Activated B cell treated with CpG ODN at 0.5 μM for 24 hours (primary cell): ENCODE results near the gene LARGE1. TPM values are rescaled to one million over a fixed set of nuclear protein-coding genes. Genes with fewer than 3 reads are reported as not detected.

Experiments used
- ATAC-seq: fragments of 200-7000 bp; cut with Tn5 transposase; one replicate; pipeline ENCODE4 v1.10.0; 2021; ENCODE audit warnings: low read depth, mild to moderate bottlenecking, moderate library complexity
- CTCF ChIA-PET: fragments of 350-600 bp; sonication (Branson Sonifier 250); formaldehyde crosslinking; loops from one replicate; lab custom pipeline; 2021; ENCODE audit warnings: antibody characterized with exemption; lab: Charles Lee
- POLR2A ChIA-PET: fragments of 350-600 bp; sonication (Branson Sonifier 250); formaldehyde crosslinking; loops from one replicate; lab custom pipeline; 2021; ENCODE audit warnings: antibody characterized with exemption; lab: Charles Lee
- DNase-seq: peaks from one replicate; pipeline ENCODE4 v3.0.0; 2022
- H3K27ac Mint-ChIP-seq: one replicate; pipeline ENCODE4 v1.8.0; 2020; ENCODE audit warnings: mixed read lengths
- H3K27me3 Mint-ChIP-seq: one replicate; pipeline ENCODE4 v1.8.0; 2021; ENCODE audit warnings: mixed read lengths
- H3K36me3 Mint-ChIP-seq: one replicate; pipeline ENCODE4 v1.8.0; 2021; ENCODE audit warnings: low read depth, mixed read lengths
- H3K4me1 Mint-ChIP-seq: one replicate; pipeline ENCODE4 v1.8.0; 2021; ENCODE audit warnings: mixed read lengths
- H3K4me3 Mint-ChIP-seq: one replicate; pipeline ENCODE4 v1.8.0; 2020; ENCODE audit warnings: mild to moderate bottlenecking, mixed read lengths
- H3K9me3 Mint-ChIP-seq: one replicate; pipeline ENCODE4 v1.8.0; 2020; ENCODE audit warnings: mixed read lengths
- CTCF ChIP-seq: fragments of 200-600 bp; IDR thresholded peaks from one replicate; pipeline ENCODE4 v1.8.0; 2022; ENCODE audit warnings: antibody characterized with exemption, mild to moderate bottlenecking
- intact Hi-C: fragments of 100-400 bp; cut with micrococcal nuclease; formaldehyde crosslinking; loops from one replicate; pipeline ENCODE4 v1.15.1; 2024
- total RNA-seq: library from RNA; stranded (reverse); gene quantifications from 2 replicates; pipeline ENCODE4 v1.2.3, GENCODE V29; 2022

The LARGE1 gene
- total RNA-seq, 1 donor from 2014 or later: 22.2 TPM

- CTCF ChIA-PET: no interaction called here
- intact Hi-C loops: no loop called here
- POLR2A ChIA-PET: no interaction called here
These were observed 200.0 kb downstream of the LARGE1 start for GRCh38 chr22:33720166-33720878.

GRCh38 chr22:33717694-33718396 is 202.4 kb downstream of the LARGE1 start:
- Mint-ChIP-seq H3K27me3 (no peaks in the 10 kb centered on the region), H3K27ac (no peak overlapping the region), H3K4me1 (peaks cover 5% of the 10 kb centered on the region), H3K4me3 (no peak overlapping the region), H3K9me3 (peaks cover 6% of the 10 kb centered on the region), H3K36me3 (peaks cover 33% of the 10 kb centered on the region)
- CTCF ChIA-PET: no interaction called here
- POLR2A ChIA-PET: no interaction called here
- no peak for TF ChIP-seq CTCF
- no peak for DNase-seq
- intact Hi-C loops: no loop called here
- no peak for ATAC-seq

More at GRCh38 chr22:33720166-33720878, 200.0 kb downstream of the LARGE1 start:
- Mint-ChIP-seq H3K36me3 (peaks cover 15% of the 10 kb centered on the region), H3K27ac (no peak overlapping the region), H3K4me3 (no peak overlapping the region), H3K27me3 (no peaks in the 10 kb centered on the region), H3K4me1 (peaks cover 21% of the 10 kb centered on the region), H3K9me3 (no peaks in the 10 kb centered on the region)
- no peak for TF ChIP-seq CTCF
- DNase-seq (no peak), ATAC-seq (no peak)

GRCh38 chr22:33715237-33715985 is 204.9 kb downstream of the LARGE1 start:
- no peak for TF ChIP-seq CTCF
- ChIA-PET CTCF (no interaction called here), POLR2A (no interaction called here)
- no peak for DNase-seq
- Mint-ChIP-seq H3K27ac (no peak overlapping the region), H3K4me3 (no peak overlapping the region), H3K27me3 (no peaks in the 10 kb centered on the region), H3K9me3 (peaks cover 6% of the 10 kb centered on the region), H3K4me1 (no peaks in the 10 kb centered on the region), H3K36me3 (peaks cover 31% of the 10 kb centered on the region)
- intact Hi-C loops: no loop called here
- no peak for ATAC-seq

GRCh38 chr22:33710326-33710725 is 209.9 kb downstream of the LARGE1 start:
- no peak overlapping the region for H3K4me3 Mint-ChIP-seq

More at GRCh38 chr22:33710326-33710725, 209.9 kb downstream of the LARGE1 start:
- Mint-ChIP-seq H3K36me3 (peaks cover 28% of the 10 kb centered on the region), H3K4me1 (peaks cover 10% of the 10 kb centered on the region), H3K27me3 (no peaks in the 10 kb centered on the region), H3K27ac (no peak overlapping the region), H3K9me3 (peaks cover 6% of the 10 kb centered on the region)
- ATAC-seq: no peak
- TF ChIP-seq CTCF: no peak
- intact Hi-C loops: no loop called here
- DNase-seq: no peak
- ChIA-PET POLR2A (no interaction called here), CTCF (no interaction called here)
